IMR-90 (cell line): ENCODE measurements around the gene SYTL1.

Experiments used
- BHLHE40 ChIP-seq: fragments of 150-350 bp; IDR thresholded peaks from 2 replicates; pipeline ENCODE4 v1.6.1; 2016; ENCODE audit warnings: mild to moderate bottlenecking, low read depth, low read length
- CEBPB ChIP-seq: IDR thresholded peaks from 2 replicates; pipeline ENCODE4 v1.6.1; 2012; ENCODE audit warnings: low read depth, low read length, improper control_type of control experiment
- CTCF ChIP-seq: conservative IDR thresholded peaks from 2 replicates; pipeline ENCODE4 v1.5.1; 2012; ENCODE audit warnings: mild to moderate bottlenecking, low read depth, low read length, improper control_type of control experiment
- ELK1 ChIP-seq: fragments of 150-350 bp; IDR thresholded peaks from 2 replicates; pipeline ENCODE4 v1.6.1; 2016; ENCODE audit warnings: low read depth, mild to moderate bottlenecking, low read length, moderate library complexity, borderline replicate concordance
- MAZ ChIP-seq: IDR thresholded peaks from 2 replicates; pipeline ENCODE4 v1.6.1; 2012; ENCODE audit warnings: low read depth, mild to moderate bottlenecking, low read length, improper control_type of control experiment, moderate library complexity, borderline replicate concordance
- POLR2A ChIP-seq: IDR thresholded peaks from 2 replicates; pipeline ENCODE4 v1.6.1; 2012; ENCODE audit warnings: mild to moderate bottlenecking, low read depth, low read length
- RAD21 ChIP-seq: IDR thresholded peaks from 2 replicates; pipeline ENCODE4 v1.6.1; 2012; ENCODE audit warnings: low read length, improper control_type of control experiment
- RFX5 ChIP-seq: IDR thresholded peaks from 2 replicates; pipeline ENCODE4 v1.8.0; 2012; ENCODE audit warnings: low read depth, mild to moderate bottlenecking, low read length, moderate library complexity
- SMC3 ChIP-seq: fragments of 150-350 bp; IDR thresholded peaks from 2 replicates; pipeline ENCODE4 v1.6.1; 2016; ENCODE audit warnings: low read depth, mild to moderate bottlenecking, antibody characterized with exemption, low read length, moderate library complexity

GRCh38 chr1:27379564-27380122, 37.8 kb downstream of the SYTL1 start:
- TF ChIP-seq CTCF (no peak), BHLHE40 (no peak), RFX5 (no peak), POLR2A (no peak), MAZ (no peak), SMC3 (no peak), RAD21 (no peak), ELK1 (no peak), CEBPB (no peak)
